RWPE2 (cell line): ENCODE measurements around the gene NPR2.

Experiments used
- ATAC-seq: fragments of 200-7000 bp; cut with Tn5 transposase; 3 replicates; pipeline ENCODE4 v1.9.1; 2021; ENCODE audit warnings: low read depth
- DNase-seq: peaks from one replicate; pipeline ENCODE4 v3.0.0-alpha.2; 2020; ENCODE audit warnings: low spot score
- H3K27ac ChIP-seq: fragments of 450-650 bp; 2 replicates; pipeline ENCODE4 v1.5.1; 2017; ENCODE audit warnings: mild to moderate bottlenecking; ENCODE audit not compliant: poor library complexity, severe bottlenecking
- H3K27me3 ChIP-seq: fragments of 250-450 bp; sonication (Bioruptor Pico); 2 replicates; pipeline ENCODE4 v1.5.1; 2021; ENCODE audit warnings: mild to moderate bottlenecking, moderate library complexity; ENCODE audit not compliant: insufficient read depth, poor library complexity, severe bottlenecking
- H3K36me3 ChIP-seq: fragments of 250-450 bp; sonication (Bioruptor Pico); 2 replicates; pipeline ENCODE4 v1.5.1; 2020; ENCODE audit warnings: low read depth, mild to moderate bottlenecking, moderate library complexity
- H3K4me1 ChIP-seq: fragments of 250-450 bp; sonication (Bioruptor Pico); 2 replicates; pipeline ENCODE4 v1.5.1; 2021; ENCODE audit warnings: mild to moderate bottlenecking, moderate library complexity; ENCODE audit not compliant: insufficient read depth, poor library complexity, severe bottlenecking
- H3K4me3 ChIP-seq: fragments of 250-450 bp; sonication (Bioruptor Pico); 2 replicates; pipeline ENCODE4 v1.5.1; 2021; ENCODE audit warnings: mild to moderate bottlenecking, moderate library complexity; ENCODE audit not compliant: severe bottlenecking
- H3K9me3 ChIP-seq: fragments of 250-450 bp; sonication (Bioruptor Pico); 2 replicates; pipeline ENCODE4 v1.5.1; 2021; ENCODE audit warnings: mild to moderate bottlenecking, moderate library complexity; ENCODE audit not compliant: severe bottlenecking
- CTCF ChIP-seq: fragments of 450-650 bp; IDR thresholded peaks from one replicate; pipeline ENCODE4 v1.5.1; 2017; ENCODE audit warnings: mild to moderate bottlenecking, moderate library complexity; ENCODE audit not compliant: poor library complexity, severe bottlenecking

NPR2 gene

GRCh38 chr9:35812025-35812602 is 20.7 kb downstream of the NPR2 start, which contains the start of gene SPAG8:
Gene SPAG8, minus strand, starts transcription at chr9:35812262. Its CDS starts 115 bp downstream, at chr9:35812147.
- no peak for TF ChIP-seq CTCF
- Histone ChIP-seq H3K36me3 (no peaks in the 10 kb centered on the region; the same call in 1 of the 2 replicates), H3K4me3 (peak within 1 kb of the TSS; percentile 36), H3K27me3 (no peaks in the 10 kb centered on the region), H3K9me3 (no peaks in the 10 kb centered on the region), H3K4me1 (no peaks in the 10 kb centered on the region), H3K27ac (peak within 1 kb of the TSS; percentile 5)
- DNase-seq = peak; percentile 96
- peak; percentile 69 for ATAC-seq

GRCh38 chr9:35813434-35814105 is 22.2 kb downstream of the NPR2 start:
- ATAC-seq (no peak), DNase-seq (no peak)
- H3K4me3 ChIP-seq = peak overlapping the region; percentile 82
- H3K36me3 ChIP-seq = no peaks in the 10 kb centered on the region; the same call in 1 of the 2 replicates
- no peaks in the 10 kb centered on the region for H3K27me3 ChIP-seq
- no peaks in the 10 kb centered on the region for H3K4me1 ChIP-seq
- no peaks in the 10 kb centered on the region for H3K9me3 ChIP-seq
- H3K27ac ChIP-seq = peak overlapping the region; percentile 81
- TF ChIP-seq CTCF = peak; percentile 30

- no peaks in the 10 kb centered on the region; the same call in 1 of the 2 replicates for H3K36me3 ChIP-seq
- peak; percentile 29 for TF ChIP-seq CTCF
- no peaks in the 10 kb centered on the region for H3K9me3 ChIP-seq
- H3K4me1 ChIP-seq = no peaks in the 10 kb centered on the region
- no peaks in the 10 kb centered on the region for H3K27me3 ChIP-seq
- H3K27ac ChIP-seq = peak overlapping the region; percentile 81
- DNase-seq (no peak), ATAC-seq (peak; percentile 17)
- H3K4me3 ChIP-seq = peak overlapping the region; percentile 82
Observed at GRCh38 chr9:35814106-35814840, 22.9 kb downstream of the NPR2 start.

GRCh38 chr9:35814841-35815543 is 23.6 kb downstream of the NPR2 start, which contains the start of gene HINT2:
Gene HINT2, minus strand, starts transcription at chr9:35815042. Its CDS starts 63 bp downstream, at chr9:35814979.
- Histone ChIP-seq H3K27ac (peak within 1 kb of the TSS; percentile 81), H3K4me1 (no peaks in the 10 kb centered on the region), H3K27me3 (no peaks in the 10 kb centered on the region), H3K36me3 (no peaks in the 10 kb centered on the region; the same call in 1 of the 2 replicates), H3K9me3 (no peaks in the 10 kb centered on the region), H3K4me3 (peak within 1 kb of the TSS; percentile 82)
- ATAC-seq = peak; percentile 90
- peak; percentile 97 for DNase-seq
- TF ChIP-seq CTCF = peak; percentile 14
